ENCODE data around the gene SEMA3E.

GRCh38 chr7:83519240-83519639 is 129.7 kb downstream of the SEMA3E start:
- TF ChIP-seq CTCF (IDR thresholded peaks at IDR 0.05; ENCODE audit: poor library complexity, severe bottlenecking) (no peak), POLR2AphosphoS5 (IDR thresholded peaks at IDR 0.05) (no peak), RAD21 (conservative IDR thresholded peaks at IDR 0.05) (no peak), EP300 (conservative IDR thresholded peaks at IDR 0.05; ENCODE audit: poor library complexity, severe bottlenecking) (no peak), EZH2 (IDR thresholded peaks at IDR 0.05; ENCODE audit: borderline replicate concordance, insufficient read depth, low read length, poor library complexity, severe bottlenecking) (no peak), REST (IDR thresholded peaks at IDR 0.05; ENCODE audit: borderline replicate concordance) (no peak), TAF1 (IDR thresholded peaks at IDR 0.05; ENCODE audit: low read depth) (no peak), SMC3 (conservative IDR thresholded peaks at IDR 0.05; ENCODE audit: poor library complexity) (no peak), MXI1 (conservative IDR thresholded peaks at IDR 0.05; ENCODE audit: poor library complexity, severe bottlenecking) (no peak)

All from neural cell (in vitro differentiated cells).